B cell (primary cell): ENCODE data around the gene BMF. TPM values are rescaled to one million over a fixed set of nuclear protein-coding genes. Genes with fewer than 3 reads are reported as not detected.
A peak's percentile ranks its signal among the peaks of the same experiment; 100 is the strongest.

Source experiments
- ATAC-seq: fragments of 200-7000 bp; cut with Tn5 transposase; one replicate; pipeline ENCODE4 v1.10.0; 2021; ENCODE audit warnings: low read depth, mild to moderate bottlenecking, moderate number of reproducible peaks, moderate library complexity
- CTCF ChIA-PET: fragments of 350-600 bp; sonication (Branson Sonifier 250); formaldehyde crosslinking; loops from one replicate; lab custom pipeline; 2021; ENCODE audit warnings: antibody characterized with exemption, inconsistent platforms; lab: Charles Lee
- POLR2A ChIA-PET: fragments of 350-600 bp; sonication (Branson Sonifier 250); formaldehyde crosslinking; loops from one replicate; lab custom pipeline; 2021; ENCODE audit warnings: antibody characterized with exemption; lab: Charles Lee
- DNase-seq: peaks from one replicate; pipeline ENCODE4 v3.0.0; 2013
- H2AFZ ChIP-seq: 2 replicates; pipeline ENCODE4 v1.6.1; 2012; ENCODE audit warnings: mild to moderate bottlenecking, low read depth, low read length; ENCODE audit not compliant: insufficient read depth, poor library complexity, severe bottlenecking
- H3K27ac ChIP-seq, 2 donors: 1 replicate in 1 of 2; 2 replicates in 1 of 2; pipeline ENCODE4 v1.5.1; 2012 to 2013; ENCODE audit warnings: low read length in 2 of 2, mild to moderate bottlenecking in 2 of 2, moderate library complexity in 1 of 2
- H3K27me3 ChIP-seq, 4 experiments: fragments of 200-600 bp in 1 of 4; sonication (generic) in 1 of 4; replicated peaks in 1 of 4; 1 replicate in 2 of 4; 2 replicates in 2 of 4; pipeline versions ENCODE4 v1.6.1 to v1.7.0; 2013 to 2016; ENCODE audit warnings: low read length in 3 of 4, mild to moderate bottlenecking in 2 of 4, mixed read lengths in 1 of 4, moderate library complexity in 1 of 4; ENCODE audit not compliant: insufficient read depth in 4 of 4, control insufficient read depth in 3 of 4; ENCODE audit errors: control extremely low read depth in 1 of 4
- H3K36me3 ChIP-seq, 2 experiments: replicated peaks in 1 of 2; 1 replicate in 1 of 2; 2 replicates in 1 of 2; pipeline versions ENCODE4 v1.6.1 to v1.7.1; 2013; ENCODE audit warnings: low read length in 1 of 2; ENCODE audit not compliant: insufficient read depth in 2 of 2, control insufficient read depth in 1 of 2; ENCODE audit errors: control extremely low read depth in 1 of 2, extremely low read depth in 1 of 2
- H3K4me1 ChIP-seq, 2 donors: fragments of 200-600 bp in 1 of 2; sonication (generic) in 1 of 2; 1 replicate in 1 of 2; 2 replicates in 1 of 2; pipeline versions ENCODE4 v1.5.1 to v1.6.1; 2013 to 2017; ENCODE audit warnings: low read length in 2 of 2; ENCODE audit not compliant: control insufficient read depth in 2 of 2, insufficient read depth in 2 of 2
- H3K4me2 ChIP-seq: replicated peaks from 2 replicates; pipeline ENCODE3; 2012; ENCODE audit warnings: mild to moderate bottlenecking, low read depth, low read length; ENCODE audit not compliant: poor library complexity, severe bottlenecking
- H3K4me3 ChIP-seq, 5 experiments: fragments of 200-600 bp in 1 of 5; sonication (generic) in 1 of 5; 1 replicate in 3 of 5; 2 replicates in 2 of 5; pipeline versions ENCODE4 v1.5.1 to v1.7.0; 2011 to 2016; ENCODE audit warnings: low read length in 4 of 5, mild to moderate bottlenecking in 4 of 5, low read depth in 2 of 5, control low read depth in 1 of 5, moderate library complexity in 1 of 5; ENCODE audit not compliant: insufficient read depth in 1 of 5; ENCODE audit errors: control extremely low read depth in 1 of 5, extremely low read depth in 1 of 5
- H3K79me2 ChIP-seq: fragments of 200-600 bp; sonication (generic); one replicate; pipeline ENCODE4 v1.6.0; 2016; ENCODE audit warnings: low read length; ENCODE audit not compliant: control insufficient read depth, insufficient read depth
- H3K9ac ChIP-seq: fragments of 200-600 bp; sonication (generic); 2 replicates; pipeline ENCODE4 v1.6.1; 2017; ENCODE audit warnings: mild to moderate bottlenecking, low read length, moderate library complexity
- H3K9me3 ChIP-seq, 3 donors: one replicate each; pipeline versions ENCODE4 v1.6.1 to v1.7.1; 2013; ENCODE audit warnings: low read length in 2 of 3; ENCODE audit not compliant: control insufficient read depth in 2 of 3, insufficient read depth in 1 of 3; ENCODE audit errors: control extremely low read depth in 1 of 3
- H4K20me1 ChIP-seq: 2 replicates; pipeline ENCODE4 v1.6.0; 2012; ENCODE audit warnings: mild to moderate bottlenecking, low read length; ENCODE audit not compliant: insufficient read depth, control insufficient read depth, poor library complexity, severe bottlenecking
- H3K27ac Mint-ChIP-seq: one replicate; pipeline ENCODE4 v1.8.0; 2021; ENCODE audit warnings: mixed read lengths
- H3K27me3 Mint-ChIP-seq: one replicate; pipeline ENCODE4 v1.8.0; 2021; ENCODE audit warnings: mixed read lengths
- H3K4me1 Mint-ChIP-seq: one replicate; pipeline ENCODE4 v1.8.0; 2021; ENCODE audit warnings: mixed read lengths
- H3K4me3 Mint-ChIP-seq: one replicate; pipeline ENCODE4 v1.8.0; 2021; ENCODE audit warnings: mixed read lengths
- H3K9me3 Mint-ChIP-seq: one replicate; pipeline ENCODE4 v1.8.0; 2022; ENCODE audit warnings: mixed read lengths; ENCODE audit not compliant: insufficient read depth
- EZH2 ChIP-seq: IDR thresholded peaks from 2 replicates; pipeline ENCODE4 v1.6.1; 2012; ENCODE audit warnings: borderline replicate concordance, low read depth, mild to moderate bottlenecking, moderate library complexity, low read length; ENCODE audit not compliant: insufficient read depth, poor library complexity, severe bottlenecking
- WGBS: methylation state at CpG from one replicate; pipeline ENCODE4 v1.1.5; 2013; ENCODE audit warnings: missing lambda C conversion rate; ENCODE audit not compliant: insufficient coverage; 5-methylcytosine and 5-hydroxymethylcytosine counted together
- intact Hi-C: fragments of 100-400 bp; cut with micrococcal nuclease; formaldehyde crosslinking; loops from one replicate; pipeline ENCODE4 v1.10.0; 2022
- polyA plus RNA-seq: library from polyadenylated mRNA; depleted of rRNA; stranded (reverse); fragments of >200 nt; gene quantifications from 2 replicates; pipeline ENCODE4 v1.2.3, GENCODE V29; 2012
- total RNA-seq, 2 donors: library from RNA; stranded (reverse); fragments of 120-200 nt in 1 of 2; gene quantifications; 1 replicate in 1 of 2; 2 replicates in 1 of 2; pipeline versions ENCODE4 v1.2.3 to v1.2.4, GENCODE V29; 2013 to 2022
- TF ChIP-seq, protein P1 (sequence below): fragments of 200-600 bp; IDR thresholded peaks from one replicate; pipeline ENCODE4 v1.8.0; 2022; ENCODE audit warnings: antibody characterized with exemption, mild to moderate bottlenecking

Gene BMF
- total and polyA plus RNA-seq, 2 donors (not counting 1 experiment from before 2014, with no cell fraction given): 43.2 to 343 TPM

DNA sequence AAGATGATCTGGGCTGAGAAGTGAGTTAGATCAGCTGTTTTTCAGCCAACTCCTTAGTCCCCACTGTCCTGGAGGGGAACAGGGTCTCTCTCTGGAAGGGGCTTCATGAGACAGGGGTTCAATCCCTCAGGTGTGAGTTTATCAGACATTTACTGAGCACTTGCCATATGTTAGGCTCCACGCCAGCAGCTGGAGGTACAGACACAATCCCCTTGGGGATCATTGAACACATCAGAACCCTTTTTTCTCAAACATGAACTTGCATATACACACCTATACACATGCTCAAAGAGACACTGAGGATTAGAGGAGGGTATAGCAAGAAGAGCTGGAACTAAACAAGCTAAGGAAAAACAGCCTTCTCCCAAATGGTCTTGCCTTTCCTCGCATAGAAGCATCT lies 5.5 kb upstream of the BMF start:
- peak overlapping the region in 1 of 2 donors; percentile 82 for H3K27ac ChIP-seq
- Mint-ChIP-seq H3K27me3 (no peaks in the 10 kb centered on the region), H3K4me3 (no peak overlapping the region), H3K27ac (peak overlapping the region; percentile 80), H3K4me1 (peaks cover 36% of the 10 kb centered on the region), H3K9me3 (no peaks in the 10 kb centered on the region)
- DNase-seq (no peak), ATAC-seq (no peak)
- H3K36me3 ChIP-seq: no peaks in the 10 kb centered on the region
- ChIA-PET POLR2A (interaction anchor here (1.4 kb wide), 1 partner anchor 73 kb away, joined by 3 read pairs; no protein-coding TSS in a partner anchor), CTCF (interaction anchor here (0.6 to 33.4 kb wide), 8 partner anchors 8 to 160 kb away, joined by 3 to 934 read pairs (median 20); partner anchors contain the start of gene SRP14)
- H2AFZ ChIP-seq: no peak overlapping the region
- 100% methylated on average over 1 of the region's 2 CpGs for WGBS
- no peak overlapping the region for H3K4me3 ChIP-seq
- no peak overlapping the region for H3K4me2 ChIP-seq
- peaks cover 6% of the 10 kb centered on the region for H3K79me2 ChIP-seq
- H4K20me1 ChIP-seq: no peaks in the 10 kb centered on the region
- no peaks in the 10 kb centered on the region for H3K9me3 ChIP-seq
- peaks cover 27 to 33% of the 10 kb centered on the region in 2 donors for H3K4me1 ChIP-seq
- intact Hi-C loops: no loop called here
- H3K27me3 ChIP-seq: no peaks in the 10 kb centered on the region
- no peak overlapping the region for H3K9ac ChIP-seq
- TF ChIP-seq, protein P1, sequence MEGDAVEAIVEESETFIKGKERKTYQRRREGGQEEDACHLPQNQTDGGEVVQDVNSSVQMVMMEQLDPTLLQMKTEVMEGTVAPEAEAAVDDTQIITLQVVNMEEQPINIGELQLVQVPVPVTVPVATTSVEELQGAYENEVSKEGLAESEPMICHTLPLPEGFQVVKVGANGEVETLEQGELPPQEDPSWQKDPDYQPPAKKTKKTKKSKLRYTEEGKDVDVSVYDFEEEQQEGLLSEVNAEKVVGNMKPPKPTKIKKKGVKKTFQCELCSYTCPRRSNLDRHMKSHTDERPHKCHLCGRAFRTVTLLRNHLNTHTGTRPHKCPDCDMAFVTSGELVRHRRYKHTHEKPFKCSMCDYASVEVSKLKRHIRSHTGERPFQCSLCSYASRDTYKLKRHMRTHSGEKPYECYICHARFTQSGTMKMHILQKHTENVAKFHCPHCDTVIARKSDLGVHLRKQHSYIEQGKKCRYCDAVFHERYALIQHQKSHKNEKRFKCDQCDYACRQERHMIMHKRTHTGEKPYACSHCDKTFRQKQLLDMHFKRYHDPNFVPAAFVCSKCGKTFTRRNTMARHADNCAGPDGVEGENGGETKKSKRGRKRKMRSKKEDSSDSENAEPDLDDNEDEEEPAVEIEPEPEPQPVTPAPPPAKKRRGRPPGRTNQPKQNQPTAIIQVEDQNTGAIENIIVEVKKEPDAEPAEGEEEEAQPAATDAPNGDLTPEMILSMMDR: no peak
- TF ChIP-seq EZH2: no peak

GRCh38 chr15:40112789-40113188 lies 4.1 kb upstream of the BMF start:
- TF ChIP-seq EZH2: no peak
- TF ChIP-seq, protein P1: no peak
- intact Hi-C loops: no loop called here
- POLR2A ChIA-PET: interaction anchor here (0.7 to 0.8 kb wide), 2 partner anchors 11 to 73 kb away, joined by 3 to 5 read pairs; no protein-coding TSS in a partner anchor
- H3K4me2 ChIP-seq: no peak overlapping the region
- no peaks in the 10 kb centered on the region for H3K36me3 ChIP-seq
- Mint-ChIP-seq H3K27me3 (no peaks in the 10 kb centered on the region), H3K4me1 (peaks cover 43% of the 10 kb centered on the region), H3K4me3 (no peak overlapping the region), H3K9me3 (no peaks in the 10 kb centered on the region), H3K27ac (peak overlapping the region; percentile 2)
- CTCF ChIA-PET: interaction anchor here (1.0 to 33.4 kb wide), 5 partner anchors 8 to 70 kb away, joined by 3 to 934 read pairs (median 19); partner anchors contain the start of gene SRP14
- H3K79me2 ChIP-seq: peaks cover 11% of the 10 kb centered on the region
- DNase-seq (no peak), ATAC-seq (no peak)
- peaks cover 32 to 42% of the 10 kb centered on the region in 2 donors for H3K4me1 ChIP-seq
- no peak overlapping the region for H3K4me3 ChIP-seq
- H2AFZ ChIP-seq: no peak overlapping the region
- H3K27ac ChIP-seq: no peak overlapping the region
- H4K20me1 ChIP-seq: no peaks in the 10 kb centered on the region
- no peak overlapping the region for H3K9ac ChIP-seq
- no peaks in the 10 kb centered on the region for H3K27me3 ChIP-seq
- H3K9me3 ChIP-seq: no peaks in the 10 kb centered on the region
- 92% methylated on average over 18 of the region's 24 CpGs for WGBS
